ENCODE results near the gene CAMSAP1. TPM values are rescaled to one million over a fixed set of nuclear protein-coding genes. Genes with fewer than 3 reads are reported as not detected.

CAMSAP1 gene
- total RNA-seq, 4 donors from 2014 or later = 11.8 to 23.4 (median 19.9) TPM

DNA sequence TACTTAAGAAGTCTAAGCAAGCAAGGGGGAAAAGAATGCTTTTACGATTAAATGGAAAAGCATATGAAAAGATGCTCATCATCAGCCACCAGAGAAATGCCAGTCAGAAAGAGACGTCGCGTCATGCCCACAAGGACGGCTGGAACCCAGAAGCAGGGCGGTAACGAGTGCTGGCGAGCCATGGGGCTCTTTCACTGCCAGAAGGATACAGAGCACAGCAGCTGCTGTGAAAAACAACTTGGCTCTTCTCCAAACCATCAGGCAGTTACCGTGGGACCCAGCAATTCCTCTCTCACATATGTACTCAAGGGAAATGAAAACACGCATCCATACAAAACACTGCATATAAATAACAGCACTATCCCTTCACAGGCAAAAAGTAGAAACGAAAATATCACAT lies 95.5 kb downstream of the CAMSAP1 start:
- H3K27me3 ChIP-seq = no peaks in the 10 kb centered on the region
- TF ChIP-seq POLR2A (IDR thresholded peaks at IDR 0.05) = no peak
- no peak for TF ChIP-seq CTCF (IDR thresholded peaks at IDR 0.05)
- H3K9me3 ChIP-seq = no peaks in the 10 kb centered on the region
- H3K27ac ChIP-seq = no peak overlapping the region
- no peak overlapping the region for H3K4me3 ChIP-seq (replicated peaks in 1 of 3)
- intact Hi-C loops (cut with DNase I) = no loop called here
- 82 to 89% methylated on average over 11 of the region's 11 CpGs for WGBS, 2 donors
- H3K4me1 ChIP-seq = no peaks in the 10 kb centered on the region
- no peak for DNase-seq
- peaks cover 34 to 40% of the 10 kb centered on the region in 2 donors for H3K36me3 ChIP-seq

DNA sequence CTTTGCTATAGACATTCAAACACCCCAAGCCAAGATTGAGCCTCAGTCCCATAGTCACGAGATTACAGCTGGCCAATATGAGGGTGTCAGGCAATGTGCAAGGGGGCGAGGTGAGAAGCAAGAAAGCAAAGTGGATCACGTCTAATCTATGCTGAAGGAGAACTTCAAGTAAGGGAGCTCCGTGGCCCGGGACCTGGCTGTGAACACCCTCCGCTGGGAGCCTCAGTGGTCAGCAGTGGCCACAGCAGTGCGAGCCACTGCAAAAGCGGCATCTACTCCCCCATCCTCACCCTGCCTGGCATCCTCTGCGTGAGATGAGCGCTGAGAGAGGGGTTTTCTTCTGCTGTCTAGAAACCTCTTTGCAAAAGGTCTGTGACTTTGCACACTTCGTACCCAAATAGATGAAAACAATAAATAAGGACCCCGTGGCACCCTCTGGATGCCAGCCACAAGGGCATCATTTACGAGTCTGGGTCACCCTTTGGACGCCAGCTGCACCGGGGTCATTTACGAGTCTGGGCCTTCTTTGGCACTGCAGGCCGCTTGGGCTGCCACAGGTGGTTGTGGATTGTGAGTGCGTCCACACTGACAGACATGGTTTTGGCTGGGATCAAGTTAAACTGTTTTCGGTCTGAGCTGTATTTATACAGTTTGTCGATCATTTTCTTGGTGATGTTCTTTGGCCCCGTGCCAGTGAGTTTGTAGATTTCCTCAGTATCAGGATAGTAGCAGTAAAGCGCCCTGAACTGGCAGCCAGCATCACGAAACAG lies 96.4 kb downstream of the CAMSAP1 start:
- intact Hi-C loops (cut with DNase I) = no loop called here
- Histone ChIP-seq H3K4me3 (replicated peaks in 1 of 3) (no peak overlapping the region), H3K27me3 (no peaks in the 10 kb centered on the region), H3K4me1 (no peaks in the 10 kb centered on the region), H3K36me3 (peaks cover 28 to 32% of the 10 kb centered on the region in 2 donors), H3K27ac (no peak overlapping the region), H3K9me3 (no peaks in the 10 kb centered on the region)
- DNase-seq = no peak
- TF ChIP-seq POLR2A (IDR thresholded peaks at IDR 0.05) (no peak), CTCF (IDR thresholded peaks at IDR 0.05) (no peak)
- 96% methylated on average over 23 of the region's 23 CpGs for WGBS, 2 donors

DNA sequence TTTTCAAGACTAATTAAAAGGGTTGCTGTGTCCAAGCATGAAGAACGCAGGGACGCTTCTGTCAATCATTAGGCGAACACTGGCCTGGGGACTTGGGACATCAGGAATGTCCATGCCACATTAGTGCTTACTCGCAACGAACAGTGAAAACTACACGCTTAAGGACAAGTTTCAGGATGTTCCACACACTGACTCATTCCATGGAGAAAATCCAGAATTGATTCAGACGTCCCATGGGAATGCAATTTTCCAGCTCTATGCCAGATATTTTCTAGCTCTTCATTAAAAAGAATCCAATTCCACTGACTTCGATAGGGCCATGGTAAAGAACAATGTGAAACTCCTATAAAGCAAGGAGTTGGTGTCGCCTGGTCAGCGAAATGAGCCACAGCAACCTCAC lies 98.2 kb downstream of the CAMSAP1 start:
- Histone ChIP-seq H3K9me3 (no peaks in the 10 kb centered on the region), H3K27me3 (no peaks in the 10 kb centered on the region), H3K4me1 (no peaks in the 10 kb centered on the region), H3K27ac (no peak overlapping the region), H3K4me3 (replicated peaks in 1 of 3) (no peak overlapping the region), H3K36me3 (peaks cover 16 to 18% of the 10 kb centered on the region in 2 donors)
- DNase-seq = no peak
- WGBS, 2 donors = 79 to 83% methylated on average over 10 of the region's 10 CpGs
- intact Hi-C loops (cut with DNase I) = no loop called here
- no peak for TF ChIP-seq CTCF (IDR thresholded peaks at IDR 0.05)
- no peak for TF ChIP-seq POLR2A (IDR thresholded peaks at IDR 0.05)

GRCh38 chr9:135805422-135806022 lies 101.8 kb downstream of the CAMSAP1 start:
- TF ChIP-seq POLR2A (IDR thresholded peaks at IDR 0.05) (no peak), CTCF (IDR thresholded peaks at IDR 0.05) (no peak)
- WGBS, 2 donors = 88 to 91% methylated on average over 16 to 22 of the region's 22 CpGs
- no peaks in the 10 kb centered on the region for H3K4me1 ChIP-seq
- DNase-seq = no peak
- H3K4me3 ChIP-seq (replicated peaks in 1 of 3) = no peak overlapping the region
- intact Hi-C loops (cut with DNase I) = no loop called here
- H3K27ac ChIP-seq = no peak overlapping the region
- H3K27me3 ChIP-seq = no peaks in the 10 kb centered on the region
- peaks cover 0 to 6% of the 10 kb centered on the region in 2 donors for H3K36me3 ChIP-seq
- no peaks in the 10 kb centered on the region for H3K9me3 ChIP-seq
